K562 (cell line): ENCODE results near the gene TPK1. TPM values are rescaled to one million over a fixed set of nuclear protein-coding genes. Genes with fewer than 3 reads are reported as not detected.

Experiments used
- ATAC-seq: fragments of 200-7000 bp; cut with Tn5 transposase; 3 replicates; pipeline ENCODE4 v1.9.1; 2020; ENCODE audit warnings: moderate library complexity
- BruUV-seq: library from RNA; stranded (reverse); fragments of 400-500 nt; replicated peaks from 2 replicates; lab custom pipeline; 2021; lab: Mats Ljungman, UMichigan
- CTCF ChIA-PET: fragments of 300-600 bp; formaldehyde crosslinking; extraction: SDS; loops from one replicate; lab custom pipeline; 2021; ENCODE audit warnings: low intra/inter-chr PET ratio; lab: Yijun Ruan, JAX
- POLR2A ChIA-PET: fragments of 300-600, 350-650 bp; sonication (Branson Sonifier 250); formaldehyde crosslinking; extraction: SDS; loops from one replicate; lab custom pipeline; 2021; ENCODE audit warnings: antibody characterized with exemption, inconsistent platforms; lab: Yijun Ruan, JAX
- DNase-seq, 4 experiments: peaks; one replicate each; pipeline versions ENCODE4 v3.0.0 to v3.0.0-alpha.2; 2011 to 2018; ENCODE audit warnings: low spot score in 3 of 4, mixed read lengths in 3 of 4; ENCODE audit errors: extremely low read depth in 1 of 4
- FAIRE-seq: peaks from 2 replicates; lab custom pipeline; 2011; peaks lifted over from hg19 to GRCh38; lab: Jason Lieb, UNC
- H2AFZ ChIP-seq: 2 replicates; pipeline ENCODE4 v1.6.0; 2011; ENCODE audit warnings: low read depth, low read length, control low read depth, inconsistent platforms
- H3K27ac ChIP-seq: fragments of 200-600 bp; 3 replicates; pipeline ENCODE4 v1.8.0; 2011; ENCODE audit warnings: low read depth, mild to moderate bottlenecking, control low read depth, inconsistent platforms, low read length, moderate library complexity, mixed read lengths; ENCODE audit errors: extremely low read depth
- H3K27me3 ChIP-seq, 2 experiments: fragments of 300-600 bp in 1 of 2; 2 replicates in 1 of 2; 3 replicates in 1 of 2; pipeline versions ENCODE4 v1.6.0 to v1.8.0; 2011; ENCODE audit warnings: inconsistent platforms in 2 of 2, low read length in 2 of 2, mild to moderate bottlenecking in 1 of 2, mixed read lengths in 1 of 2, moderate library complexity in 1 of 2; ENCODE audit not compliant: control insufficient read depth in 2 of 2, insufficient read depth in 2 of 2
- H3K36me3 ChIP-seq: fragments of 300-600 bp; 3 replicates; pipeline ENCODE4 v1.8.0; 2011; ENCODE audit warnings: mild to moderate bottlenecking, low read length, inconsistent platforms; ENCODE audit not compliant: control insufficient read depth, insufficient read depth
- H3K4me1 ChIP-seq, 2 experiments: fragments of 200-600 bp in 1 of 2; replicated peaks in 1 of 2; 2 replicates in 1 of 2; 3 replicates in 1 of 2; pipeline versions ENCODE4 v1.5.1 to v1.8.0; 2011; ENCODE audit warnings: inconsistent platforms in 2 of 2, low read length in 2 of 2, mild to moderate bottlenecking in 1 of 2, mixed read lengths in 1 of 2, moderate library complexity in 1 of 2; ENCODE audit not compliant: control insufficient read depth in 2 of 2, insufficient read depth in 2 of 2
- H3K4me2 ChIP-seq: 2 replicates; pipeline ENCODE4 v1.6.1; 2011; ENCODE audit warnings: low read length, control low read depth, inconsistent platforms, mixed read lengths; ENCODE audit not compliant: insufficient read depth
- H3K4me3 ChIP-seq: fragments of 200-600 bp; sonication (generic), shearing (Covaris generic); 2 replicates; pipeline ENCODE4 v1.5.1; 2016; ENCODE audit warnings: control low read depth, inconsistent platforms
- H3K79me2 ChIP-seq: fragments of 200-600 bp; 3 replicates; pipeline ENCODE4 v1.8.0; 2011; ENCODE audit warnings: low read length, inconsistent platforms; ENCODE audit not compliant: control insufficient read depth, insufficient read depth
- H3K9ac ChIP-seq, 2 experiments: 2 replicates each; pipeline versions ENCODE4 v1.6.0 to v1.6.1; 2011; ENCODE audit warnings: low read depth in 2 of 2, low read length in 2 of 2, control low read depth in 1 of 2, inconsistent platforms in 1 of 2, mild to moderate bottlenecking in 1 of 2, mixed read lengths in 1 of 2; ENCODE audit not compliant: insufficient read depth in 1 of 2
- H3K9me1 ChIP-seq: one replicate; pipeline ENCODE4 v1.6.0; 2011; ENCODE audit warnings: inconsistent platforms, mild to moderate bottlenecking, low read length, moderate library complexity; ENCODE audit not compliant: control insufficient read depth, insufficient read depth
- H3K9me3 ChIP-seq: replicated peaks from 2 replicates; pipeline ENCODE4 v1.5.1; 2011; ENCODE audit warnings: low read depth, low read length, inconsistent platforms; ENCODE audit not compliant: control insufficient read depth, insufficient read depth
- H4K20me1 ChIP-seq: replicated peaks from 2 replicates; pipeline ENCODE4 v1.6.1; 2011; ENCODE audit warnings: low read length, inconsistent platforms, mixed read lengths; ENCODE audit not compliant: control insufficient read depth, insufficient read depth
- WGBS: fragments of 100-300 bp; shearing (Covaris generic); methylation state at CpG from one replicate; pipeline ENCODE4 v1.1.6; 2016; ENCODE audit warnings: low coverage, mixed read lengths; ENCODE audit not compliant: insufficient coverage; ENCODE audit errors: missing lambda C conversion rate; 5-methylcytosine and 5-hydroxymethylcytosine counted together
- in situ Hi-C: fragments of 300-500 bp; cut with MboI; formaldehyde crosslinking; loops from 4 replicates; pipeline ENCODE4 v1.15.0; 2018; ENCODE audit warnings: inconsistent platforms, mixed read lengths
- intact Hi-C: fragments of 100-400 bp; cut with micrococcal nuclease; formaldehyde crosslinking; loops from 2 replicates; pipeline ENCODE4 v1.14.2; 2022
- polyA plus RNA-seq, 8 experiments: library from polyadenylated mRNA; depleted of rRNA in 4 of 8; stranded (reverse) in 5 of 8; unstranded in 3 of 8; fragments of >200 nt; fragmentation: Nextera tagmentation in 2 of 8; fragmentation: Illumina TruSeq in 1 of 8; extraction: Ambion mirVana in 2 of 8; extraction: Trizol in 1 of 8; gene quantifications; 2 replicates each; pipeline versions ENCODE4 v1.2.1 to v1.2.3, GENCODE V29; 2011 to 2014; ENCODE audit warnings: inconsistent platforms in 1 of 8, missing spikeins in 1 of 8
- total RNA-seq, 7 experiments: library from RNA; depleted of rRNA in 6 of 7; stranded (reverse); fragments of >200 nt in 6 of 7; fragmentation: Illumina TruSeq in 2 of 7; extraction: Trizol in 2 of 7; gene quantifications; 2 replicates each; pipeline versions ENCODE4 v1.2.1 to v1.2.3, GENCODE V29; 2011 to 2021; ENCODE audit warnings: low replicate concordance in 1 of 7
- TF ChIP-seq, protein P1 (sequence below), 2 experiments: fragments of 250-450 bp in 1 of 2; fragments of 450-650 bp in 1 of 2; sonication (Bioruptor Pico) in 1 of 2; IDR thresholded peaks; 2 replicates each; pipeline versions ENCODE4 v1.6.1 to v1.8.0; 2016 to 2021; ENCODE audit warnings: mild to moderate bottlenecking in 2 of 2, moderate library complexity in 2 of 2, missing compliant biosample characterization in 1 of 2, missing genetic modification characterization in 1 of 2
- TF ChIP-seq, protein P2 (sequence below): fragments of 250-450 bp; sonication (Bioruptor Pico); IDR thresholded peaks from 2 replicates; pipeline ENCODE4 v1.5.0; 2022; ENCODE audit warnings: mild to moderate bottlenecking
- TF ChIP-seq, protein P3 (sequence below): sonication (generic); formaldehyde crosslinking; IDR thresholded peaks from 2 replicates; pipeline ENCODE4 v1.9.0; 2022; ENCODE audit warnings: mild to moderate bottlenecking, missing genetic modification reagents

TPK1 gene
- total and polyA plus RNA-seq, 9 of the 15 experiments (the other 6 are each of a cell fraction or from before 2014, with no cell fraction given), result 5.1 to 16.2 (median 9.2) TPM

DNA sequence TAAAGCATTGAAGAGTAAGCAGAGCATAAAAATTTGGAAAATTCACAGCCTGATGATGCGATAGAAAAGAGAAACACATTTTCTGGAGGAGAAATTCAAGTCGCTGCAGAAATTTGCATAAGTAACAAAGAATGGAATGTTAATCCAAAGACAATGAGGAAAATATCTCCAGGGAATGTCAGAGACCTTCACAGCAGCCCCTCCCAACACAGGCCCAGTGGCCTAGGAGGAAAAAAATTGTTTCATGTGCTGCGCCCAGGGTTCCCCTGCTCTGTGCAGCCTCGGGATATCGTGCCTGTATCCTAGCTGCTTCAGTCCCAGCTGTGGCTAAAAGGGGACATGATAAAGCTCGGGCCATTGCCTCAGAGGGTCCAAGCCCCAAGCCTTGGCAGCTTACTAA is 206.8 kb downstream of the TPK1 start:
- Histone ChIP-seq H3K4me2 (no peak overlapping the region), H2AFZ (no peak overlapping the region), H3K27ac (no peak overlapping the region), H3K4me3 (no peak overlapping the region), H3K36me3 (no peaks in the 10 kb centered on the region), H3K27me3 (no peaks in the 10 kb centered on the region), H4K20me1 (no peaks in the 10 kb centered on the region), H3K9me3 (peaks cover 2% of the 10 kb centered on the region; the same call in 1 of the 2 replicates), H3K79me2 (no peaks in the 10 kb centered on the region), H3K4me1 (no peaks in the 10 kb centered on the region), H3K9me1 (no peaks in the 10 kb centered on the region), H3K9ac (no peak overlapping the region)
- in situ Hi-C loops (no loop called here), intact Hi-C loops (no loop called here)
- DNase-seq, result no peak
- POLR2A ChIA-PET, result no interaction called here
- WGBS, result 0% methylated on average over 6 of the region's 6 CpGs
- no peak for ATAC-seq
- CTCF ChIA-PET, result no interaction called here
- TF ChIP-seq, protein P1, sequence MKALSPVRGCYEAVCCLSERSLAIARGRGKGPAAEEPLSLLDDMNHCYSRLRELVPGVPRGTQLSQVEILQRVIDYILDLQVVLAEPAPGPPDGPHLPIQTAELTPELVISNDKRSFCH (CRISPR knock-in tag; IDR thresholded peaks at IDR 0.05), result no peak
- TF ChIP-seq, protein P1 (tag; IDR thresholded peaks at IDR 0.05), result no peak
- TF ChIP-seq, protein P2, sequence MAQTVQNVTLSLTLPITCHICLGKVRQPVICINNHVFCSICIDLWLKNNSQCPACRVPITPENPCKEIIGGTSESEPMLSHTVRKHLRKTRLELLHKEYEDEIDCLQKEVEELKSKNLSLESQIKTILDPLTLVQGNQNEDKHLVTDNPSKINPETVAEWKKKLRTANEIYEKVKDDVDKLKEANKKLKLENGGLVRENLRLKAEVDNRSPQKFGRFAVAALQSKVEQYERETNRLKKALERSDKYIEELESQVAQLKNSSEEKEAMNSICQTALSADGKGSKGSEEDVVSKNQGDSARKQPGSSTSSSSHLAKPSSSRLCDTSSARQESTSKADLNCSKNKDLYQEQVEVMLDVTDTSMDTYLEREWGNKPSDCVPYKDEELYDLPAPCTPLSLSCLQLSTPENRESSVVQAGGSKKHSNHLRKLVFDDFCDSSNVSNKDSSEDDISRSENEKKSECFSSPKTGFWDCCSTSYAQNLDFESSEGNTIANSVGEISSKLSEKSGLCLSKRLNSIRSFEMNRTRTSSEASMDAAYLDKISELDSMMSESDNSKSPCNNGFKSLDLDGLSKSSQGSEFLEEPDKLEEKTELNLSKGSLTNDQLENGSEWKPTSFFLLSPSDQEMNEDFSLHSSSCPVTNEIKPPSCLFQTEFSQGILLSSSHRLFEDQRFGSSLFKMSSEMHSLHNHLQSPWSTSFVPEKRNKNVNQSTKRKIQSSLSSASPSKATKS (CRISPR knock-in tag), result no peak
- TF ChIP-seq, protein P3, sequence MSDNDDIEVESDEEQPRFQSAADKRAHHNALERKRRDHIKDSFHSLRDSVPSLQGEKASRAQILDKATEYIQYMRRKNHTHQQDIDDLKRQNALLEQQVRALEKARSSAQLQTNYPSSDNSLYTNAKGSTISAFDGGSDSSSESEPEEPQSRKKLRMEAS, result no peak
- no TSS peak for BruUV-seq
- no peak for FAIRE-seq
